ENCODE measurements around the gene USP7.

DNA sequence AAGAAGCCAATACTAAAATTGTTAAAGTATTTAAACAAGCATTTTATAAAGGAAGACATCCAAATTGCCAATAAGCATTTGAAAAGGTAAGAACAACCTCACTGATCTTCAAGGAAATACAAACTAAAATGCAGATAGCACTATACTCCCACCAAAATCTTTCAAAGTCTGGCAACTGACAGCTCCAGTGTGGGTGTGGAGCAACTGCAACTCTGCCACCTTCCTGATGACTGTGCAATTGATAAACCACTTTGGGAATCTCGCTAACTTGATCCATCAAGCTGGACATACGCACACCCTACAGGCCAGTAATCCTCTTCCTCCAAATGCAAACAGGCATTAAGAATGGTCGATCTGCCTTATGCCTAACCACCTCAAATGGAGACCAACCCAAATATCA lies 49.6 kb downstream of the USP7 start:
- TF ChIP-seq, protein P1, sequence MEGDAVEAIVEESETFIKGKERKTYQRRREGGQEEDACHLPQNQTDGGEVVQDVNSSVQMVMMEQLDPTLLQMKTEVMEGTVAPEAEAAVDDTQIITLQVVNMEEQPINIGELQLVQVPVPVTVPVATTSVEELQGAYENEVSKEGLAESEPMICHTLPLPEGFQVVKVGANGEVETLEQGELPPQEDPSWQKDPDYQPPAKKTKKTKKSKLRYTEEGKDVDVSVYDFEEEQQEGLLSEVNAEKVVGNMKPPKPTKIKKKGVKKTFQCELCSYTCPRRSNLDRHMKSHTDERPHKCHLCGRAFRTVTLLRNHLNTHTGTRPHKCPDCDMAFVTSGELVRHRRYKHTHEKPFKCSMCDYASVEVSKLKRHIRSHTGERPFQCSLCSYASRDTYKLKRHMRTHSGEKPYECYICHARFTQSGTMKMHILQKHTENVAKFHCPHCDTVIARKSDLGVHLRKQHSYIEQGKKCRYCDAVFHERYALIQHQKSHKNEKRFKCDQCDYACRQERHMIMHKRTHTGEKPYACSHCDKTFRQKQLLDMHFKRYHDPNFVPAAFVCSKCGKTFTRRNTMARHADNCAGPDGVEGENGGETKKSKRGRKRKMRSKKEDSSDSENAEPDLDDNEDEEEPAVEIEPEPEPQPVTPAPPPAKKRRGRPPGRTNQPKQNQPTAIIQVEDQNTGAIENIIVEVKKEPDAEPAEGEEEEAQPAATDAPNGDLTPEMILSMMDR (IDR thresholded peaks at IDR 0.05; ENCODE audit: poor library complexity) = no peak
- TF ChIP-seq EZH2 (IDR thresholded peaks at IDR 0.05; ENCODE audit: borderline replicate concordance) = no peak

Measured in hepatocyte (in vitro differentiated cells).